UCSD-AML1 (cell line): ENCODE results near the gene KRTAP5-9.
"Not testable (repeated sequence)": the region's sequence is repeated elsewhere in the genome, so short reads cannot be mapped to it uniquely, and the experiment has no call there.

ENCODE experiments used
- DNase-seq: peaks from one replicate; lab custom pipeline; 2025; ENCODE audit not compliant: unreplicated experiment; lab: John Stamatoyannopoulos, UW

The KRTAP5-9 gene

GRCh38 chr11:71532036-71532610, 16.1 kb upstream of the KRTAP5-9 start:
- no peak for DNase-seq

- not testable (repeated sequence) for DNase-seq
These were observed 13.3 kb upstream of the KRTAP5-9 start for GRCh38 chr11:71534711-71535608.

- no peak for DNase-seq
These were observed 12.4 kb upstream of the KRTAP5-9 start for GRCh38 chr11:71535825-71536224.

GRCh38 chr11:71537537-71537936, 10.7 kb upstream of the KRTAP5-9 start:
- no peak for DNase-seq

GRCh38 chr11:71537977-71538665, 10.1 kb upstream of the KRTAP5-9 start, which contains the start of gene KRTAP5-8:
Gene KRTAP5-8 (plus strand): TSS chr11:71538025. CDS start chr11:71538056, 31 bp downstream.
- not testable (repeated sequence) for DNase-seq

- no peak for DNase-seq
These were observed 9.6 kb upstream of the KRTAP5-9 start for GRCh38 chr11:71538666-71538990.

GRCh38 chr11:71539017-71539416, 9.2 kb upstream of the KRTAP5-9 start:
- no peak for DNase-seq

GRCh38 chr11:71539971-71540370, 8.2 kb upstream of the KRTAP5-9 start:
- not testable (repeated sequence) for DNase-seq

GRCh38 chr11:71540521-71541304, 7.5 kb upstream of the KRTAP5-9 start:
- DNase-seq, result not testable (repeated sequence)

- DNase-seq, result no peak
These were observed 5.8 kb upstream of the KRTAP5-9 start for GRCh38 chr11:71542382-71542781.

- no peak for DNase-seq
These were observed 5.1 kb upstream of the KRTAP5-9 start for GRCh38 chr11:71542879-71543777.

GRCh38 chr11:71543866-71544265, 4.4 kb upstream of the KRTAP5-9 start:
- DNase-seq, result peak; percentile 17

GRCh38 chr11:71544525-71545214, 3.5 kb upstream of the KRTAP5-9 start:
- DNase-seq, result no peak

GRCh38 chr11:71545405-71545966, 2.7 kb upstream of the KRTAP5-9 start:
- no peak for DNase-seq

- DNase-seq, result no peak
These were observed 514 bp downstream of the KRTAP5-9 start for GRCh38 chr11:71548716-71549151.

- DNase-seq, result no peak
These were observed 3.5 kb downstream of the KRTAP5-9 start for GRCh38 chr11:71551711-71552110.

GRCh38 chr11:71554996-71555395, 6.8 kb downstream of the KRTAP5-9 start:
- DNase-seq, result no peak

GRCh38 chr11:71555508-71555907, 7.3 kb downstream of the KRTAP5-9 start:
- no peak for DNase-seq

GRCh38 chr11:71556018-71556417, 7.8 kb downstream of the KRTAP5-9 start:
- DNase-seq, result no peak
